Measurements from ENCODE around the gene NAPEPLD. TPM values are rescaled to one million over a fixed set of nuclear protein-coding genes. Genes with fewer than 3 reads are reported as not detected.
A peak's percentile ranks its signal among the peaks of the same experiment; 100 is the strongest.
"Not testable (repeated sequence)": the region's sequence is repeated elsewhere in the genome, so short reads cannot be mapped to it uniquely, and the experiment has no call there.

The NAPEPLD gene
- 20.9 TPM for total RNA-seq

DNA sequence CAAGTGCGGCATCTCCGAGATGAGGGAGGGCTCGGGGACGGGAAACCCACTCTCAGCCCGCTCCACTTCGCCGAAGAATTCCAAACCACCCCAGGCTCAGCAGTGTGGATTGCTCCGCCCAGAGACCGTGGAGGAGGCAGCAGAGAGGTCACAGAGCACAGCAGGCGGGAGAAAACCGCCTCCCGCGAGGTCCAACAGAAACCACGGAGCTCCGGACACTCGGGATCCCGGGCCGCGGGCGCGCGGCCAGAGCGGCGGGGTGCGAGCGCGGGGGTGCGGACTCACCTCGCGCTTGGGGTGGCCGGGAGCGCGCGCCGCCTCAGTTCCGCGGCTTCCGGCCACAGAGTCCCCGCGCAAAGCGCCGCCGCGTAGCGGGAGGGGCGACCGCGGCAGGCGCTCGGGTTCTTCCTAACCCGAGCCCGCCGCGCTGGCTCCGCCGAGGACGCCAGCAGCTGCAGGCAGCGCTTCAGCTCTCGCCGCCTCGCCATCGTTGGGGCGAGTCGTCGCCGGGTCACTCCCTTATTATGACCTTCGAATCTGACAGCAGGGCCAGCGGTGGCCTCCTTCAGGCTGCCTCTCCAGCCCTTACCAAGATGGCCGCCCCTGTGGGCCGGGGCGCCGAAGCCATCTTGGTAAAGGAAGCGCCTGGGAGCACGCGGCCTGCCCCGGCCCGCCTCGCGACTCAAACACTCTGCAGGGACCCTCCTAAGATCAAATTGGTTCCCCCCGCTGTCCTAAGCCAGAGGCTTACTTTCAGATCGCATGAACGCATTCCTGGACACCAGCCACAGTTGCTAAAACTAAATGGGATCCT lies at the start of gene NAPEPLD:
Gene NAPEPLD (minus strand): TSS at position 106 of the 814 bp plus-strand sequence. CDS start 20,323 bp downstream, outside the sequence.
- DNase-seq: peak; percentile 90

DNA sequence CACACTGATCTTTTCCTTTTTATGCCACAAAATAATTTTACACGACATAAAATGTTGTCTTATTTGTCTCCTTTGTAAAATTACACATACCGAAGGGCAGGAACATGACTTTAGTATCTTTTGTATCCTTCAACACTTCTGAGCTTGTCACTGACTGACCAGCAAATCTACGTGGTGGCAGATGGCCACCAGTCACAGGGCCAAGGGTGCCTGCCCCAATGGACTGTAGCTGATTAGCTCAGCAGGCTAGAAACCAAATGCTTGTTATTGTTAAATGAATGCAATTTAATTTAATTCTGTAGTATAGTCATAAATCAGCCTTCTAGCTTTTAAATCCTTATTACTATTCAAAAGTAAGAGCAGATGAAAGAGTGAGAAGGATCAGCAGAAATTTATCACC lies 49.2 kb upstream of the NAPEPLD start:
- not testable (repeated sequence) for DNase-seq

DNA sequence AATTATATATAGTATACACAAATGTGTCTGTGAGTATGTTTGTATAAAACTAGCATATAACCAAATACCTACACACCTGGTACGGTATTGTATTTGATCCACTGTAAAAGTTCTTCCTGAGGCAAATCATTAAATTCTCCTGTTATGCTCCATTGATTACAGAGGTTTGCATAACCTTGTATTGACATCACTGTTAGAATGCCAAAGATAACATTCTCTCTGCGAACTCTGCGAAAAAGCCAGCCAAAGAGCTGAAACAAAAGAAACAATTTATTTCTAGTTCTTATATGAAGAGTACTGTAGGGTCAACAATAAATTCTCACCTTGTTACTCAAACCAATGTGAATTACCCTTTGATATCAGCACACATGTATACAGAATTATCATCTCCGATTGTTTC lies 46.5 kb upstream of the NAPEPLD start:
- DNase-seq: not testable (repeated sequence)

DNA sequence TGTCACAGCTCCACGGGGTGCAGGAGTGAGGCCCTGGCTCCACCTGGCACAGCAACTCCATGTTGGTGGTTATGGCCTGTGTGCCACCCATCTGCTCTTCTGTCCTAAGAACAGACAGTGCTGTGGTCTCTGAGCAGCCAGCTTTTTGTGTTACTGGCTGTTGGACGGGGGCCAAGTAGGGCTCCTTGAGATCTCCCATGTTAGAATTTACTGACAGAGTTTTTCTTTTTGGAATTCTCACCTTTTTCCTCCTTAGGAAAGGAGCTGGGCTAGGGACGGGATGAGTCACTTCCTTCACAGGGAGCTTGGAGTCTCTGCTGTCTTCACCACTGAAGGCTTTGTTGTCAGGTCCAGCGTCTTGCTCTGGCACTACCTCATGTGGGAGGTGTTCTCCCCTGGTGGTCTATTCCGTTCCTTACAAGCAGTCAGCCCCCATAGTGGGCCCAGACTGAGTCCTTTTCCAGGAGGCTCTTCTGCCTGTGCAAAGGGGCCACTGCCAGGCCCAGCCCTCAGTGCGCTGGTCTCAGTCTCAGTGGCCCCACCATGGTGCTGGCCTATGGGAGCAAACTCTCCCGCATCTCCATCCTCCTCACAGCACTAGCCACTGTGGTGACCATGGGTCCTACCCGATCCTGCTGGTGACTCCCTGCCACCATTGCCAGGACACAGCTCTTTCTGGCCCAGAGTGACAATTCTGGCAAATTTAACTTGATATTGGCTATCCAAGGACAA lies 23.7 kb upstream of the NAPEPLD start:
- not testable (repeated sequence) for DNase-seq

DNA sequence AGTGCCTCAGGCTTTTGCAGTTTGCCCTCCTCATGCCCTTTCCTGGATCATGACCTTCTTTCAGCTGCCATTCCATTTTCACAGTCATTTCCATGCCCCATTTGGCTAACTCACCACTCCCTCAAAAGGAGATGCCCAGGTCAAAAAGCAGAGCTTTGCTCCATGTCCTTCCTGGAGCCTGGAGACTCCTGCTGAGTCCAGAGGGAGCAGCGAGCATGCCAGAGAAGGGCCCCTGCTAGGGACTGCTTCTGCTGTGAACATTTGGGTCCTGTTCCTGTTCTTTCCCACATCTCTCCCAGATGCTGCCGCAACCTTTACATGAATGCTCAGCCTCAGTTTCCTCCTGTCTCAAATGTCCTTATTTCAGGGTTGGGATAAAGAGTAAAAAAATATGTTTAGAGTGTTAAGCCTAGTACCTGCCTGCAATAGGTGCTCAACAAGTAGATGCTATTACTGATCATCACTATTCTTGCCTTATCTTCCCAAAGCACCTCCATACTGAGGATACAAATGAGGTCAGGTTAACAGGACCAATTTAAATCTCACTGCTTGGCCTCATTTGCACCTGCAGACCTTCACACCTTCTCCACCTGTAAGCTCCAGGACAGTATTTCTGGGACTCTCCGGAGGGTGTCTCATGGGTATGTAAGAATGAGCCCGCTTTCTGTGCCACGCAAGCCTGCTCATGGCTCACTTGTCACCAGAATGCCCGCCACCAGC lies 23.0 kb upstream of the NAPEPLD start:
- DNase-seq: not testable (repeated sequence)

DNA sequence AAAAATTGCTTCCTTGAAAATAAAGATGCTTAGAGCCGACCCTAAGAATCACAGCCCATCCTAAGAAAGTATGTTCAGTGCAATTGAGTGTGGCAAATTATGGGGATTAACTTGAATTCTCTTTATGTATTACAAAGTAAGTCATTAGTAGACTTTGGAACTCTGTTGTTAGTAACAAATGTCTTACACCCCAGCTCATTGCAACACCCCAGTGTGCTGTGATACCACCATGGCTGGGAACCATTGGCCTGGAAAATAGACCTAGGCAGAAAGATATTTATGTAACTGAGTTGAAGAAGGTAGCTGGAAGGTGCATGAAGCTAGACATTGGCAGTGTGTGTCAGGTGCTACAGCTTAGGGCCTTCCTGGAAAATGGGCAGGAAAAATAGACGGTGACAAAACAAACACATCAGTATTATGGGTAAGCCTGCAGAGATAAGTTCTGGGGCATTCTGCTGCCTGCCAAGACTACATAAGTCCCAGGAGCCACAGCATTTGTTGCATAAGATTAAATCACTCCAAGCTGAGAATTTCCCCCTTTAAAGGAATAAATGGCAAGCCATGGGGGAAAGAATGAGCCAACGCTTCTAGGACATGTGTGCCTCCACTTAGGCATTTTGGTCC lies 18.1 kb upstream of the NAPEPLD start:
- not testable (repeated sequence) for DNase-seq

DNA sequence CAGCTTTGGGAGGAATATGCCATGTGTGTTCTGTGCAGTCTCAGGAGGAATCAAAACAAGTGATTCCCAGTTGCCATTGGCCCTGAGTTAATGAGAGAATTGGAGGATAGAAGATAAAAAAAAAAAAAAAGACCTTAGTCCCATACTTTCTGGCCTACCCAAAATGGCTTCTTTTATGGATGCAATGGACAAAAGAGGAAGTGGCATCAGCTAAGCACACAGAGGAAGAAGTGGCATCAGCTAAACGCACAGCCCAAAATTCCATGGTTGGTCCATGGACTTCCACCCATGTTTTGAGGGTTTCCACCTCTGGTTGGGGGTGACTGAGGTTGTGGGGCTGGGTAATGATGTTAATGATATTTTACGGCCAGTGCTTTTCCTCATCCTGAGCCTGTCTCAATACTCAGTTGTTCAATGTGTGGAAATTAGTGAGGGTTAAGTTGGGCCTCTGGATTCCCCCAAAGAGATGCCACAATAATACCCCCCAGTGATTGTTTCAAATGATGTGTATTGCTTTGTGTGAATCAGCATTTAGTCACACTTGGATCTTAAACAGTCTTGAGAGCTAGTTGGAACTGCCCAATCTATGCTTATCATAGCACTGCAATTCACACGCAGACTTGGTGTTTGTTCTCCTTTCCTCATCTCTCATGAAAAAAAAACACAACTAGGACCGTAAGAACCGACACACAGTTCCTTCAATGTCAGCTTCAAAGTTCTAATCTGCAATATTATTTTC lies 14.4 kb upstream of the NAPEPLD start:
- DNase-seq: not testable (repeated sequence)

DNA sequence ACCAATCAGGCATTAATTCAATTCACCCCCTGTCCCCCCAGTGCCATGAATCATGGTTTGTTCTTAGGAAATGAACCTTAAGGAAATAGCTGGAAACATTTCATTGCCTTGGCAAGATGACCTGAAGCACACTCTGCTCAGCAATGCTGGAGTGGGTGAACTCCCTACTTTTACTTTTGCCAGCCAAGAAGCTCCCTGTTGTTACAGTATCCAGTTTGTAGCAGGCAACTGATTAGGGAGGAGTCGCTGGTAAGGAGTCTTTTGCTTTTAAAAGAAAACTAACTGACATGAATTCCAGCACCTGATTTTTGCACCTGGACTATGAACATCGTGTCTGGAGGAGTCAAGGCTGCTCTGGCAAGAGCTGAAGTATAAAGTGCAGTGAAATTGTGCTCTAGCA lies 13.7 kb upstream of the NAPEPLD start:
- not testable (repeated sequence) for DNase-seq

DNA sequence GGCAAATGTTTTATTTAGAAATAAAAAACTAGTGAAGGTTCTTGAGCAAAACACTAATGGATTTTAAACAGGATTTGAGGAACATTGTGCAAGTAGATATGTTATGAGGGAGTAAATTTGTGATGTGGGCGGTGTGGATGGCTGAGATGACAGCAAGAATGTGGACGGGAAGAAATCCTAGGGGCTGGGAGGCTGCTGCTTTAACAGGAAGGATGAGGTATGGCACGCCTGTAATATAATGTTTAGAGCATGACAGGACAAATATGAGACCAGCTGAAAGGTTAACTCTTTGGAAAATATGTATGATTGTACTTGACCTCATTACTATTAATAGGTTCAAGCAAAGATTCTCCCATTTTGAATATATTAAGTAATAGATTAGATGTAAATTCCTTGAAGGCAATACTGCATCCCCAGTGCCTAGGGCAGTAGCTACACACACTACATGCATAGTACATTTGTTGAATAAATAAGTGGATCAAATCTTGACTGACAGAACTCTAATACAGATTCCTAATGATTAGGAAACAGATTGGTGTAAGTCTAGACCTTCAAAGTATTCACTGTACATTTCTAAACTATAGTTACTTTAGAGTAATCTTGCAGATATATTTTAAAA lies 13.2 kb upstream of the NAPEPLD start:
- not testable (repeated sequence) for DNase-seq

DNA sequence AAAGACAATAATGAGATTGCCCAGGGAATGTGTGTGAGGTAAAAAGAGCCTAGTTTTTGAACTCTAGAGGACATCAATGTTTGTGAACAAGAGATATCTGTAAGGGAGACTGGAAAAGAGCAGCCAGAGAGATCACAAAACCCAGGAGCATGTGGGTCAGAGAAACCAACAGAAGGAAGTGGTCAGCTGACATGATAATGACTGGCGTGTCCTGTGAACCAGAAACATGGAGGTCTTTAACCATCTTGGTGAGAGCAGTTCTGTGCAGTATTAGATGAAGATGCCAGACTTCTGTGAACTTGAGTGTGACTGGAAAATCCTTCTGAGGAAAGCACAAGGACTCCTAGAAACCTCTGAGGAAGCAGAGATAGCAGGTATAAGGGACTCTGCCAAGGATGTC lies 10.2 kb upstream of the NAPEPLD start:
- DNase-seq: not testable (repeated sequence)

DNA sequence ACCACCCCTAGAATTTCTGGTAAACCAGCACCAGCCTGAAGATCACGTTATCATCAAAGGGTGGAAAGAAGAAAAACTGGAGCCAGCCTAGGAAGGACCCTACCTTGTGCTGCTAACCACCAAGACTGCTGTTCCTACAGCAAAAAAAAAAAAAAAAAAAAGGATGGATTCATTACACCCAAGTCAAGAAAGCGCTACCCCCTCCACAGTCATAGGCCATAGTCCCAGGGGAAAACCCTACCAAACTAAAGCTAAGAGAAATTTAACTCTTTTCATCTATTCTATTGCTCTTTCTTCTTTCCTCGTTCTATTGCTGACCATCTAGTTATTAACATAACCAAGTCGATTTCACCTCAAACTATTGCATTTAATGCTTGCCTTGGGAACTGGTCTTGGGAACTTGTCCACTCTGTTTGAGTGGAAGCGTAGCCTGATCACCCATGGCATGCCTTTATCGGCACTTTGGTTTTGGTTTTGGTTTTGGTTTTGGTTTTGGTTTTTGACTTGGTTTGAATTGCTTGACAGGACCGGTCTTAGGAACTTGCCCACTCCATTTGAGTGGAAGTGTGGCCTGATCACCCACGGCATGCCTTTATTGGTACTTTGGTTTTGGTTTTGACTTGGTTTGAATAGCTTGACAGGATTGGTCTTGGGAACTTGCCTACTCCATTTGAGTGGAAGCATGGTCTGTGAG lies 6.6 kb upstream of the NAPEPLD start:
- not testable (repeated sequence) for DNase-seq

DNA sequence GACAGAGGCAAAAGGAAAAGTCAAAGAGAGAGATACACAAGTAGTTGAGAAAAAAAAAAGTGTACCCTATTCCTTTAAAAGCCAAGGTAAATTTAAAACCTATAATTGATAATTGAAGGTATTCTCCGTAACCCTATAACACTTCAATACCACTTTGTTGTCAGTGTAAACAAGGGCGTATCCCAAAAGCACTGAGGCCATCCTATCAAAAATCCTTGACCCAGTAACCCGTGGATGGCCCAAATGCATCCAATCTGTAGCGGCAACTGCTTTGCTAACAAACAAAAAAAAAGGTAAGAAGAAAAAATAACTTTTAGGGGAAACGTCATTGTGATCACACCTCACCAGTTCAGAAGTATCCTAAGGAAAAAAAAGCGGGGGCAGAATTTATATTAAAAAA lies 5.1 kb upstream of the NAPEPLD start:
- DNase-seq: no peak

DNA sequence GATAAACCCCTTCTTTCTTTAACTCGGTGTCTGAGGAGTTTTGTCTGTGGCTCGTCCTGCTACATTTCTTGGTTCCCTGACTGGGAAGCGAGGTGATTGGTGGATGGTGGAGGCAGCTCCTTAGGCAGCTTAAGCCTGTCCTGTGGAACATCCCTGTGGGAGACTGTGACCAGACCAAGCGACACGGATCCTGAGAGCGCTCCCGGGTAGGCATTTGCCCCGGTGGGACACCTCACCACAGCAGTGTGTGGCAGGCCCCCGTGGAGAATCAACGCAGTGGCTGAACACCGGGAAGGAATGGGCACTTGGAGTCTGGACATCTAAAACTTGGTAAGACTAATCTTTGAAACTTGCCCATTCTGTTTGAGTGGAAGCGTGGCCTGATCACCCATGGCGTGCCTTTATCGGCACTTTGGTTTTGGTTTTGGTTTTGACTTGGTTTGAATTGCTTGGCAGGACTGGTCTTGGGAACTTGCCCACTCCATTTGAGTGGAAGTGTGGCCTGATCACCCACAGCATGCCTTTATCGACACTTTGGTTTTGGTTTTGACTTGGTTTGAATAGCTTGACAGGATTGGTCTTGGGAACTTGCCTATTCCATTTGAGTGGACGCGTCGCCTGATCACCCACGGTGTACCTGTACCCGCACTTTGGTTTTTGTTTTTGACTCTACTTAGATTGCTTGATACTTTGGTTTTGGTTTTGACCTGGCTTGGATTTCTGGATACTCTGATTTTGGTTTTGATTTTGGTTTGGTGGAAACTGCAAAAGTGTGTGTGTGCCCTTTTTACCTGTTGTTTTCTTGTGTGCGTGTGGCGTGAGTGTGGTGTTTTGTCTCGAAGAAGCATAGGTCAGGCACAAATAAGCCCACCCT lies 4.1 kb upstream of the NAPEPLD start:
- not testable (repeated sequence) for DNase-seq

DNA sequence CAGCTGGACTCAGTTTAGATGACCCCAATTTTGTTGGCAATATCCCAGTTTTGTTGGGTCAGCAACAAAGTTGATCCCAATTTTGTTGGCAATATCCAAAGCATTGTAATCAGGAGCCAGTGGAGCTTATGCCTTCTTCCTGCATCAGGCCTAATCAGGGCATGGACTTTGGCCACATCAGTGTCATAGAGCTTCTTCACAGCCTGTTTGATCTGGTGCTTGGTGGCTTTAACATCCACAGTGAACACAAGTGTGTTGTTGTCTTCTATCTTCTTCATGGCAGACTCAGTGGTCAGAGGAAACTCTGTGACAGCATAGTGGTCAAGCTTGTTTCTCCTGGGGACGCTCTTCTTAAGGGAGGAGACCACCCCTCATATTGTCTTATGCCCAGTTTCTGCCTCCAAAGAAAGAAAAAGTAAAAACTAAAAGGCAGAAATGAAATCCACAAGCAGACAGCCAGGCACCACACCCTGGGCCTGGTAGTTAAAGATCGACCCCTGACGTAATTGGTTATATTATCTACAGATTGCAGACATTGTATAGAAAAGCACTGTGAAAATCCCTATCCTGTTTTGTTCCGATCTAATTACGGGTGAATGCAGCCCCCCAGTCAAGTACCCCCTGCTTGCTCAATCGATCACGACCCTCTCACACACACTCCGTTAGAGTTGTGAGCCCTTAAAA lies 3.2 kb upstream of the NAPEPLD start:
- not testable (repeated sequence) for DNase-seq

DNA sequence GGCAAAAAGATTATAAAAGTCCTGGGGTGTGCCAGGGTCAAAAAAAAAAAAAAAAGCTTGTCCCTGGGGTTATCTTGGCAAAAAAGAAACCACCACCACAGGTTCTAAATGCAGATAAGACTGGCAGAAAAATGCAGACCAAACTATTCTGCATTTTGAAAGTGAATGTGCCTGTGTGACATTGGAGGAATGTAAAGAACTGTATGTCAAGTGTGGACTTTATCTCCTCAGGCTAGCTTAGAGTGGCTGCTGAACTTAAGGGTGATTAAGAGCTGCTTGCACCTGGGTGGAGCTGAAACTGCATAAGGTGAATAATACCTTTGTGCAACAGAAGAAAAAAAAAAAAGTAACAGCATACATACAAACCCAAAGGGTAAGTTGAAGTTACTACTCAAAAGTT lies 1.3 kb upstream of the NAPEPLD start:
- no peak for DNase-seq

DNA sequence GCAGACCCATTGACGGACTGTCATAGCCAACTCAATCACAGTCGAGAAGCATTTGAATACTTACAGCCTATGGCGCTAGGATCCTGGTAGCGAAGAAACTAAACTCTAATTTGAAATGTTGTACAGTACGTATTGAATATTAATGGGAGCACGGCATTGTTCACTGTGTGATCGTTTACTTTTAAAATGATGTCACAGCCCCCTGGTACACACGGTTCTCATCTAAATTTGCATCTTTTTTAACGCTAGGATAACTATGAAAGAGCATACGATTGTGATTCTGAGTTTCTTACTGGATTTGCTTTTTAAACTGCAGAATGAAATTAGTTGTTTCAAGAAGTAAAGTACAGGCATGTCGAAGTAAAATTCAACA lies 895 bp upstream of the NAPEPLD start:
- DNase-seq: no peak

DNA sequence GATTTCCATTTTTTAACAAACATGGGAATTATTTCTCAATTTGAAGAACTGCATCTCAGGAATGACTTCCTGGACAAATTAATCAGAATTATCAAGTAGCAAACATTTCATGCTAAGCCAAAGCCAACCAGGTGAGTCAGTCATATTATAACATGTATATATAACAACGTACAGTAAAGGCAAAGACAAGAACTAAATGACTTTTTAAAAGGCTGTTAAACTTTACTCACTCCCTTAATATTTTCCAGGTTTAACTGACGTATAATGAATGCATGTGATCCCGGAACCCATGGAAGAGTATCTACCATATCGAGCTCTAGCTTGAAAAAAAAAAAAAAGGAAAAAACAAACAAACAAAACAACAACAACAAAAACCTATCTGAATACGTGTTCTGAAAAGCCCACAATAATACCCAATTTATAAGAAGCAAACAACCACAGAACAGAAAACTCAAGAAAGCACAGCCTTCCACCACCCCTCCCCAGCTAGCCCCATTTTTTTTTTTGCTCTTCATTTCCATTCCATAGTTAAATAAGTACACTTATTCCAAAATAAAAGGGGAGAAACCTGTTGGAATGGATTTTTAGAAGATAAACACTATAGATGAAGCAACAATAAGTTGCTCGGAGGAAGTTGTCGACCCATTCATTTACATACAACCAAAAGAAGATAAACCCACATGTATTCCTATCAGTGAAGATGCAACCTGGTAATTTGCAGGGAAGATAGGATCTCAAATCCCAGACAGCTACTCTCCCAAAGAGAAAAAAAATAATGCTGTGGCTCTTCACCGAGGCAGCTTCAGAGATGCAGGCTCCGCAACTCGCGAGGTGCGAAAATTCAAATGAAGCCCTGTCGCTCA lies 537 bp downstream of the NAPEPLD start:
- DNase-seq: no peak

DNA sequence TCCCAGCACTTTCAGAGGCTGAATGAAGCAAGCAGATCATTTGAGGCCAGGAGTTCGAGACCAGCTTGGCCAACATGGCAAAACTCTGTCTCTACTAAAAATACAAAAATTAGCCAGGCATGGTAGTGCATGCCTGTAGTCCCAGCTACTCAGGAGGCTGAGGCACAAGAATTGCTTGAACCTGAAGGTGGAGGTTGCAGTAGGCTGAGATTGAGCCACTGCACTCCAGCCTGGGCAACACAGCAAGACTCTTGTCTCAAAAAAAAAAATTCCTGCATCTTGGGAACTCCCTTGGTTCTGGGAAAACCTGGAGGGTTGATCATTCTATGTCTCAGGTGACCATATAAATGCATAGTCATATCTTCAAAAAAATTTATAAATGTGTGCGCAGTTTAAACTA lies 4.1 kb downstream of the NAPEPLD start:
- not testable (repeated sequence) for DNase-seq
